Chondrocyte (in vitro differentiated cells): ENCODE measurements around the gene PHTF2. TPM values are rescaled to one million over a fixed set of nuclear protein-coding genes. Genes with fewer than 3 reads are reported as not detected.

Source experiments
- total RNA-seq: library from RNA; stranded (reverse); gene quantifications from 3 replicates; pipeline ENCODE4 v1.2.1, GENCODE V29; 2021

Gene PHTF2
- total RNA-seq, 1 donor from 2014 or later: 52.6 TPM

Other genes with a start within 250 kb of the PHTF2 start
- gene RSBN1L, start 102.3 kb upstream of the PHTF2 start, total RNA-seq: 8.8 to 10.9 TPM (median 10.4 TPM) in 3 replicates
- gene TMEM60, start 339 bp upstream of the PHTF2 start, total RNA-seq: 15.3 to 16.6 TPM (median 15.5 TPM) in 3 replicates